ENCODE measurements around the gene VWA2. TPM values are rescaled to one million over a fixed set of nuclear protein-coding genes. Genes with fewer than 3 reads are reported as not detected.
A peak's percentile ranks its signal among the peaks of the same experiment; 100 is the strongest.
"Not testable (repeated sequence)": the region's sequence is repeated elsewhere in the genome, so short reads cannot be mapped to it uniquely, and the experiment has no call there.

VWA2 gene
- total RNA-seq, 1 donor from 2014 or later = 15.0 TPM

- DNase-seq (ENCODE audit: low spot score in 2 of 2, unreplicated experiment in 2 of 2) = no peak
- Mint-ChIP-seq H3K36me3 (no peaks in the 10 kb centered on the region), H3K27ac (peak overlapping the region; percentile 21), H3K9me3 (no peaks in the 10 kb centered on the region), H3K27me3 (ENCODE audit: low read depth) (no peaks in the 10 kb centered on the region), H3K4me1 (peaks cover 33% of the 10 kb centered on the region), H3K4me3 (no peak overlapping the region)
- no peak for TF ChIP-seq CTCF (IDR thresholded peaks at IDR 0.05; ENCODE audit: unreplicated experiment)
Observed at GRCh38 chr10:114332301-114333192, 93.5 kb downstream of the VWA2 start.

GRCh38 chr10:114333441-114333840 lies 94.4 kb downstream of the VWA2 start:
- not testable (repeated sequence) for H3K4me3 Mint-ChIP-seq; H3K27me3 Mint-ChIP-seq (ENCODE audit: low read depth); H3K9me3 Mint-ChIP-seq; DNase-seq (ENCODE audit: low spot score in 2 of 2, unreplicated experiment in 2 of 2); H3K36me3 Mint-ChIP-seq
- Mint-ChIP-seq H3K4me1 (peaks cover 37% of the 10 kb centered on the region), H3K27ac (peak overlapping the region; percentile 21)

- H3K4me1 Mint-ChIP-seq = peaks cover 36% of the 10 kb centered on the region
- H3K9me3 Mint-ChIP-seq = no peaks in the 10 kb centered on the region
- no peaks in the 10 kb centered on the region for H3K36me3 Mint-ChIP-seq
- DNase-seq (ENCODE audit: low spot score in 2 of 2, unreplicated experiment in 2 of 2) = no peak
- no peak overlapping the region for H3K4me3 Mint-ChIP-seq
- H3K27ac Mint-ChIP-seq = no peak overlapping the region
- no peak for TF ChIP-seq CTCF (IDR thresholded peaks at IDR 0.05; ENCODE audit: unreplicated experiment)
- H3K27me3 Mint-ChIP-seq (ENCODE audit: low read depth) = no peaks in the 10 kb centered on the region
Observed at GRCh38 chr10:114334301-114334700, 95.2 kb downstream of the VWA2 start.

GRCh38 chr10:114335614-114336013 lies 96.6 kb downstream of the VWA2 start:
- Mint-ChIP-seq H3K27ac (no peak overlapping the region), H3K36me3 (no peaks in the 10 kb centered on the region), H3K27me3 (ENCODE audit: low read depth) (no peaks in the 10 kb centered on the region), H3K4me1 (peaks cover 34% of the 10 kb centered on the region), H3K4me3 (no peak overlapping the region), H3K9me3 (no peaks in the 10 kb centered on the region)
- no peak for TF ChIP-seq CTCF (IDR thresholded peaks at IDR 0.05; ENCODE audit: unreplicated experiment)
- DNase-seq (ENCODE audit: low spot score in 2 of 2, unreplicated experiment in 2 of 2) = no peak

GRCh38 chr10:114336823-114337509 lies 97.9 kb downstream of the VWA2 start:
- H3K27me3 Mint-ChIP-seq (ENCODE audit: low read depth) = no peaks in the 10 kb centered on the region
- H3K27ac Mint-ChIP-seq = peak overlapping the region; percentile 24
- H3K36me3 Mint-ChIP-seq = no peaks in the 10 kb centered on the region

More at GRCh38 chr10:114336823-114337509, 97.9 kb downstream of the VWA2 start:
- H3K4me1 Mint-ChIP-seq = peaks cover 34% of the 10 kb centered on the region
- no peak overlapping the region for H3K4me3 Mint-ChIP-seq
- DNase-seq (ENCODE audit: low spot score in 2 of 2, unreplicated experiment in 2 of 2) = no peak
- H3K9me3 Mint-ChIP-seq = no peaks in the 10 kb centered on the region
- no peak for TF ChIP-seq CTCF (IDR thresholded peaks at IDR 0.05; ENCODE audit: unreplicated experiment)
